A673 (cell line): ENCODE data around the gene UBE2A.

Experiments used
- EZH2 ChIP-seq: fragments of 200-600 bp; sonication (generic); IDR thresholded peaks from 2 replicates; pipeline ENCODE4 v1.6.1; 2017; ENCODE audit warnings: borderline replicate concordance, low read depth, mild to moderate bottlenecking, mixed read lengths, antibody characterized with exemption, low read length; ENCODE audit not compliant: poor library complexity, severe bottlenecking
- TF ChIP-seq, protein P1 (sequence below): fragments of 300-800, 200-600 bp; sonication (generic); conservative IDR thresholded peaks from 2 replicates; pipeline ENCODE4 v1.5.1; 2017; ENCODE audit warnings: low read depth, mild to moderate bottlenecking, antibody characterized with exemption, low read length, moderate library complexity, mixed read lengths

- TF ChIP-seq, protein P1, sequence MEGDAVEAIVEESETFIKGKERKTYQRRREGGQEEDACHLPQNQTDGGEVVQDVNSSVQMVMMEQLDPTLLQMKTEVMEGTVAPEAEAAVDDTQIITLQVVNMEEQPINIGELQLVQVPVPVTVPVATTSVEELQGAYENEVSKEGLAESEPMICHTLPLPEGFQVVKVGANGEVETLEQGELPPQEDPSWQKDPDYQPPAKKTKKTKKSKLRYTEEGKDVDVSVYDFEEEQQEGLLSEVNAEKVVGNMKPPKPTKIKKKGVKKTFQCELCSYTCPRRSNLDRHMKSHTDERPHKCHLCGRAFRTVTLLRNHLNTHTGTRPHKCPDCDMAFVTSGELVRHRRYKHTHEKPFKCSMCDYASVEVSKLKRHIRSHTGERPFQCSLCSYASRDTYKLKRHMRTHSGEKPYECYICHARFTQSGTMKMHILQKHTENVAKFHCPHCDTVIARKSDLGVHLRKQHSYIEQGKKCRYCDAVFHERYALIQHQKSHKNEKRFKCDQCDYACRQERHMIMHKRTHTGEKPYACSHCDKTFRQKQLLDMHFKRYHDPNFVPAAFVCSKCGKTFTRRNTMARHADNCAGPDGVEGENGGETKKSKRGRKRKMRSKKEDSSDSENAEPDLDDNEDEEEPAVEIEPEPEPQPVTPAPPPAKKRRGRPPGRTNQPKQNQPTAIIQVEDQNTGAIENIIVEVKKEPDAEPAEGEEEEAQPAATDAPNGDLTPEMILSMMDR = peak; percentile 45; the same call in 1 of the 2 replicates
- no peak for TF ChIP-seq EZH2
These were observed 34.5 kb upstream of the UBE2A start for GRCh38 chrX:119539872-119540271.
